HG02798 (cell line): ENCODE data around the gene FSTL1.
A peak's percentile ranks its signal among the peaks of the same experiment; 100 is the strongest.

Experiments used
- ATAC-seq: cut with Tn5 transposase; IDR thresholded peaks from one replicate; pipeline ENCODE4 v1.9.1; 2021; ENCODE audit warnings: mild to moderate bottlenecking; ENCODE audit not compliant: unreplicated experiment, poor library complexity

Gene FSTL1

DNA sequence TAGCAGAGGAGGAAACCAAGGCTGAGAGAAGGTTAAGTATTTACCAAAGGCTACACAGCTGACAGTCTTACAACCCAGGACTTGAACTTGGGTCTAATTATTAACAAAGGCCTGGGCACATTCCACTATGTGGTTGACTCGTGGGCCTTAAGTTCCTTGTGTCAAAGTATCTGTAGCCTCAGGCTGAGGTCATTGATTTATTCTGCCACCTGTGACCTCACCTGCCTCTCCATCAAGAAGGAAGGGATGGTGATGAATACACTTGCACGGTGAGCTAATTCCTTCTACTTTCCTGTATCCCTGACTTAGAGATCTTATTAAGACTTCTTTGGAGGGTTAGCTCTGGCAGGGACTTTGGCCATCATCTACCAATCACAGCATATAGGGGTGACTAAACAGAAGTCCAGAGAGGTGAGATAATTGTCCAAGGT lies 81.7 kb downstream of the FSTL1 start:
- peak; percentile 78 for ATAC-seq

DNA sequence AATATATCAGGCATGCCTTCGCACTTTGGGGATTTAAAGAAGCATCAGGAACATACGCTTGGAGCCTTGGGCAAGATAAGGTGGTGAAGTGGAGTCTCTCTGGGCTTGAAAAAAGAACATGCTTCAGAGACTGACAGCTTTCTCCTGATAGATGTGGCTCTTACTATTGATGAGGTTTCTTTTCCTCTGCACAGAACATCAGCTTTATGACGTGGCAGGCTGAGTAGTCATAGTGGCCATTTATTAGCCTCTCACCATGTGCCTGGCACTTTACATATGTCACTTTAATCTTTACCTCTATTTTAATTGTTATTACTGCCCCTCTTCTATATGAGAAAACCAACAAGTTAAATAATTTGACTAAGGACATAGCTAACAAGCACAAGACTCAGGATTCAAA lies 82.6 kb downstream of the FSTL1 start:
- peak; percentile 47 for ATAC-seq

DNA sequence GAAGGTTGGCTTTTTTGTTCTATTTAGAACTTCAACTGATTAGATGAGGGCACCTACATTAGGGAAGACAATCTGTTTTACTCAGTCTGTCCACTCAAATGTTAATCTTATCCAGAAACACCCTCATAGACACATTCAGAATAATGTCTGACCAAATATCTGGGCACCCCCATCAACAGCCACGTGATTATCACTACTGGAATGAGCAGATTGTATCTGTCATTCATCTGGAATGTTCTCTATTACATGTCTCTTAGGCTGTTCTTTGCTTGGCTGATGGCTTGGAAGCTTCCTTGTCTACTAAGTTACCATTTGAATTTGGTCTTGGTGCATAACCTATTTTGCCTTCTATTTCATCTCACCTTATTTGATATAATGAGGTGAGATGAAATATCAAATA lies 86.0 kb downstream of the FSTL1 start:
- ATAC-seq, result no peak

DNA sequence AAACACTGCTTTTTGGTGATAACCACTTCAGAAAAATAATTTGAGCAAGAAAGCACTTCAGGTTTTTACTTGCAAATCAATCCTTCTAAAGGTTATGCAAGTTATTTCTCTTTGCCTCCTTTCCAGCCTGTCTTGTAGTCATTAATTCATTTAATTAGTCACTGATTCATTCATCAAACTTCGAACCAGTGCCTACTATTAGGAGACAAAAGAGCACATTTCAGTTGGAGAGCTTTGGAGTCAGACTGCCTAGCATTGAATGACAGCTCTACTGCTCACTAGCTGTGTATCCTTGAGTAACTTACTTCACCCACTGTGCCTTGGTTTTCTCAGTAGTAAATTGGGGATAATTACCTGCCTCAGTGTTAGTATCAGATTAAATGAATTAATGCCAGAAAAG lies 86.7 kb downstream of the FSTL1 start:
- no peak for ATAC-seq

DNA sequence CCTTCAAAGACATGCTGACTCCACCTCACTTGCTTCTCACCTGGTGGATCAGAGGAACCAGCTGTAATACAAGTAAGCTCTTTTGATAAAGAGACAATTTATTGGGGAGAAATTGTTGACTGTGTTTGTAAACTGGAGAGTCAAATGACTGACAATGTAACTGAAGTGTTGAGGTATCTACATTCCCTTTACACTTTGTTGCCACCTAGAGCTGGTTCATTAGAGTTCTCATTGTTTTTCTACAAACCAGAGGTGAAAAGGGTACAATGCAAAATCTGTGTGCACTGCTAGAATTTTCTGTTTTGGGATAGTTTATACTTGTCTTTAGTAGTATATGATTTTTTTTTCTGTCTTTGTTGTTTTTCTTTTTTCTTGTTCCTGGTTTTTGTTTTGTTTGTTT lies 93.0 kb downstream of the FSTL1 start:
- no peak for ATAC-seq

DNA sequence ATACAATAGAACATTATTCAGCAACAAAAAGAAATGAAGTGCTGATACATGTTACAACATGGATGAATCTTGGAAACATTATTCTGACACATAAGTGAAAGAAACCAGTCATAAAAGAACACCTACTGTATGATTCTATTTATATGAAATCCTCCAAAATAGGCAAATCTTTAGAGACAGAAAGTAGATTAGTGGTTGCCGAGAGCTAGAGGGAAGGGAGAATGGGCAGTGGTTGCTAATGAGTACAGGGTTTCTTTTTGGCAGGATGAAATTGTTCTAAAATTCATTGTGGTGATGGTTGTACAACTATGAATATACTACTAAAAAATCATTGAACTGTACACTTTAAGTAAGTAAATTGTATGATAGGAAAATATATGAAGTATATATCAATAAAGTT lies 95.3 kb downstream of the FSTL1 start:
- ATAC-seq, result no peak

DNA sequence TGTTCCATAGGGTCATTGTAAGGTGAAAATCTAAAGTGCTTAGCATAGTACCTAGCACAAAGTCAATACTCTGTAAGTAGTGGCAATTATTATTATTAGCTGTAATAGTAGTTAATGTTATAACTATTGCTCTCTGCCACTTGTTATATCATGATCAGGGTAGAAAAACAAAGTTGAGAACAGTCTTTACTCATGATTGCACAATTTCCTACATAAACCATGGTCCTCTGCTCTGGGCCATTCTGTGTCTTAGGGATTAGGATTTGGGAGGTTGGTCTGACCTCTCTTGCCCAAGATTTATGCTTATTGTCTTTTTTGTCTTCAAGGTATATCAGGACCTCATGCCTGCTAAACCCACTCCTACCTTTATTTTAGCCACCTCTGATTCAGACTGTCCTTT lies 97.3 kb downstream of the FSTL1 start:
- ATAC-seq, result no peak

GRCh38 chr3:120352017-120352416 lies 98.8 kb downstream of the FSTL1 start:
- ATAC-seq, result no peak

DNA sequence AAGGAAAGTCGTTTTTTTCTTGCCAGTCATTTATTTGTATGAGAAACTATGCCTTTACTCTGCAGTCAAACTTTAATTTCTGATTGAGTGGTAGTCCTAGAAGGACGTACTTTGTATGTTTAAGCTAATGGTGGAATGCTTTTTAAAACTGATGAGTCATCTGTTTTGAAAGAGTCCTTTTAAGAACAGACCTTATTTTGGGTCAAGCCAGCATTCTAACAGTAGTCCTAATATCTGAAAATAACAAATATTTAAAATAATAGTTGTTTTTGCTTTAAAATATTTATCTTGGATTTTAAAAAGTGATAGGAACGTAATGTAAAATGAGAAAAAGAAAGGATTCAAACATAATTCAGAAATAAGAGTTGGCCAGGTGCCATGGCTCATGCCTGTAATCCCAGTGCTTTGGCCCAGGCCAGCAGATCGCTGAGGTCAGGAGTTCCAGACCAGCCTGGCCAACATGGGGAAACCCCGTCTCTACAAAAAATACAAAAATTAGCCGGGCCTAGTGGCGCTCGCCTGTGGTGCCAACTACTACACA lies 100.3 kb downstream of the FSTL1 start:
- ATAC-seq, result no peak

GRCh38 chr3:120349855-120350125 lies 101.0 kb downstream of the FSTL1 start:
- no peak for ATAC-seq

DNA sequence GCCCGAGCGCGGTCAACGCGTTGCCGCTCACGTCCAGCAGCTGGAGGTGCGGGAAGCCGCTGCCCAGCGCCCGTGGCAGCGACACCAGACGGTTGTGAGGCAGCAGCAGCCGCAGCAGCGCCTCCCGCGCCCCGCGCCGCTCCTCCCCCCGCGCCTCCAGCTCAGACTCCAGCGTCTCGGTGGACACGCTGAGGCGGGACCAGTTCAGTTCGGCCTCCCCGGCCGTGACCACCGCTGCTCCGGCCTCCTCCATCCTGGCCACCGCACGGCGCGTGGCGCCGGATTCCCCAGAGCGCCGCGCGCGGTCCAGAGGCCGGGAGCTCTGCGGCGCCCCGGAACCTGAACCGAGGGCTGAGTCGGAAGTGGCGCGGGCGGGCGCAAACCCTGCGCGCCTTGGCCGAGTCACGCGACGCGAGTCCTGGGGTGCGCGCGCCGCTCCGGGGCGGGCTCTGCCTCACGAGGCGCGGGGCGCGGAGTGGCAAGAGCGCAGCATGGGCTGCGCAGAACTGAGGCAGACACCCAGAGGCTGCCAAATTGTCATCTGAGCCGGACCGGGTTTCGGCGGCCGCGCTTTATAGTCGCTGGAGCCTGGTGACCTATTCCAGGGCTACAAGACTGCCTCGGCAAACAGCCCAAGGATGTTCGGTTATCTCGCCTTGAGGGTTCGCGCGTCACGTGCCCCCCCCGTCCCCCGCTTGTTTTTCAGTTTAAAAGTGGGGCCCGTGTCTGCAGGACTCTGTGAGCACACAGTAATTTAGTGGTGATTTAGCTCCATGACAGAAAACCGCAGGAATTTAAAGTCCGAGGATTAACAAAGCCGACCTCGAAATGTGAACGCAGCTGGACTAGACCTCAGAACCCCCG lies 101.6 kb downstream of the FSTL1 start, which contains the start of gene LRRC58:
Gene LRRC58 (minus strand): TSS at position 364 of the 864 bp plus-strand sequence. CDS start 111 bp downstream, at position 253.
- ATAC-seq, result peak; percentile 92

DNA sequence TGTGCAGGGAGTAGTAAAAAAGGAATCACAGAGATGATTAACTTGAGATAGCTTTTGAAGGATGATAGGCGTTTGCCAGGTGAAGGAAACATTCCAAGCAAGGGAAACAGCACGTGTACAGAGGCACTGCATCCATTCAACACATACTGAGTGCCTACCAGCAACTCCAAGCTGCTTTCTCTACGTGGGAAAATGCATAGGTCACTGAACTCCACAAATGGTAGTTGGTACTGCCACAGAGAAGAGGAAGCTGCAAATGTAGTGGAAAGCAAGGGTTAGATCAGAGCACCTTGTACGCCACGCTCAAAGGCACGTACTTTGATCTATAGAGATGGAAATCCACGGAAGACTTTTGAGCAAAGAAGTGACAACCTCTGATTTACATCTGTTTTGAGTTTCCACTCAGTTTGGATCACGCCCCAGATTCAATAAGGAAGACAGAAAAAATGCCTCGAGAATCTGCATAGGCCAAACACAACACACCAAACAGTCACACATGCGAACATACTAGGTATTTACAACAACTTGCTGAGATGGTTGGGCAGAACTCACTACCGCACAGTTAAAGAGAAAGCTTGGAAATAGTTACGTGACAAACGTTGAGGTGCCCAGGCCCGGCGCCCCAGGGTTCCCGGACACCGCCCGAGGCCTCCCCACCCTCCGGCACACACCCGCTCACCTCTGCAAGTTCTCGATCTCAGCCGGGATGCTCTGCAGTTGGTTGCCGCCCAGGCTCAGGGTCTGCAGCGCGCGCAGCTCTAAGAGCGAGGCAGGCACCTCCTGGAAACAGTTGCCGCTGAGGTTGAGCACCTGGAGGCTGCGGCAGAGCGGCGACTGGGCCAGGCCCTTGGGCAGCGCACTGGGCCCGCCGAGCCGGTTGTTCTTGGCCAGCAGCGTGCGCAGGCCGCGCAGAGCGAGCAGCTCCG lies 102.5 kb downstream of the FSTL1 start:
- peak; percentile 55 for ATAC-seq

DNA sequence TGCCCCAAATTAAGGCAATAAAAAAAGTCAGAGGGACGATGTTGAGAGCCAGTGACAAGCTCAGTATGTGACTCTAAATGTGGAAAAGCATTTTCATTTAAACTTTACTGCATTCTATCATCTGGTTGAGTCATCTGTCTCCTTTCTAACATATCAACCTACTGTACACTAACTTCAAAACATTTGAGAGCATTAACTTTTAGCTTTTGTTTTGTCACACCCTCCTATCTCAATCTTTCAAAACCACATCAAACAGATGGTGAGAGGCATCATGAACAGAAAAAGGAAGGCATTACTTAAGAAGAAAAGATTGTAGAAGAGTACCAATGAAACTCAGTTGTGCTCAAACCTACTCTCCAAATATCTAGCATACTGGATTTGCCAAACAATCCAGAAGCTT lies 106.4 kb downstream of the FSTL1 start:
- ATAC-seq, result no peak
